Fibroblast of the conjunctiva (primary cell): ENCODE data around the gene WSB1.
"Not testable (repeated sequence)": the region's sequence is repeated elsewhere in the genome, so short reads cannot be mapped to it uniquely, and the experiment has no call there.

ENCODE experiments used
- DNase-seq: peaks from one replicate; pipeline ENCODE4 v3.0.0-alpha.2; 2010; ENCODE audit warnings: low read depth

Gene WSB1

DNA sequence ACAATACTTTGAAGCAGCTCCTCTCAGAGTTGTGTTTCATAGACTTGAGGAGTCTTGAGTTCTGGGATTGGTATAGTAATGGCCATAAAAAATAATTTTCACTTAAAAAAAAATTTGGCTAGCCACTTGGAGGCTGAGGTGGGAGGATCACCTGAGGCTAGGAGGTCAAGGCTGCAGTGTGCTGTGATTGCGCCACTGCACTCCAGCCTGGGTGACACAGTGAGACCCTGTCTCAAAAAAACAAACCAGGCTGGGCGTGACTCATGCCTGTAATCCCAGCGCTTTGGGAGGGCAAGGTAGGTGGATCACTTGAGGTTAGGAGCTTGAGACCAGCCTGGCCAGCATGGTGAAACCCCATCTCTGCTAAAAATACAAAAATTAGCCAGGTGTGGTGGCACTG is 14.8 kb upstream of the WSB1 start:
- DNase-seq = not testable (repeated sequence)

DNA sequence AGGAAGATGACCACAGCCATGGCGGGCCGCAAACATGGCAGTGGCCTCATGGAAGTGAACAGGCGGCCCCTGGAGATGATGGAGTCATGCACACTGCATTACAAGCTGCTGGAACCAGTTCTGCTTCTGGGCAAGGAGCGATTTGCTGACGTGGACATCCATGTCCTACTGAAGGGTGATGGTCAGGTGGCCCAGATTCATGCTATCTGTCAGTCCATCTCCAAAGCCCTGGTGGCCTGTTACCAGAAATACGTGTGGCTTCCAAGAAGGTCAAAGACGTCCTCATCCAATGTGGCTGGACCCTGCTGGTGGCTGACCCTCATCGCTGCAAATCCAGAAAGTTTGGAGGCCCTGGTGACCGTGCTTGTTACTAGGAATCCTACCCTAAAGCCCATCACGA is 13.4 kb upstream of the WSB1 start:
- DNase-seq = no peak

DNA sequence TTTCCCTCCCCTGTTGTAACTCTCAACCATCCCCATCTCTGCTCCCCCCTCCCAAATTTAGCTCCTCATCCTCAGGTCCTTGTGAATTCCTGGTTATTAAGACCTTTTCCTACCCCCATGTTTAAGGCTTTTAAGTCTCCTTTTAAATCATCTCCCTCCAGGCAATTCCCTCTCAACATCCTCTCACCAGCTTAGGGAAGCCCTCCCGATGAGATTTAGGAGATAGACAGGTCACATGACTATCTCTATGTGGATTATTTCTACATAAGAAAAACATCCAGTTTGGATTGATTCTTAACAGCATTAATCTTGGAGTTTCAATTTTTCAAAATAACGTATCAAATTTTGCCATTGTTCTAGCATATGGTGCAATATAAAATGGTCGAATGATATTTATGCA is 12.5 kb upstream of the WSB1 start:
- no peak for DNase-seq

DNA sequence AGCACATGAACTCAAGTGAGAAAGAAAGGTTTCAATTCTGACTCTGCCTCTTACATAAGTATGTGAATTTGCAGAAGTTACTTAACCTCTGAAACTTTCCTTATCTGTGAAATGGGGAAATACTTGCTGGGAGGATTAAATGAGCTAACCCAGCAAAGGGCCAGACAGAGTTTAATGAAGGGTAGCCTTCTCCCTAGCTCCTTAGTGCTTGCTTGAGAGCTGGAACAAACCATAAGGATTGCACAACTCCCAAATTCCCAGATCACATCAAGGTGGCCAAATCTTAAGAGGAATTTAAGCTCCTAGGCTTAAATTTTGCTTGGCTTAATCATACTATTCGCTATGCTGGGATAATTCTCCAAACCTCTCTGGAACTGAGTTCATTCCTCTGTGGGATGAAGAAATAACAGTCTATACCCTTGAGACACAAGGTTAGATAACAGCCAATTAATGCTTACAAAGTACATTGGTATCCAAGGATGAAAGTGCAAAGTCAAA is 11.8 kb upstream of the WSB1 start:
- DNase-seq = no peak

DNA sequence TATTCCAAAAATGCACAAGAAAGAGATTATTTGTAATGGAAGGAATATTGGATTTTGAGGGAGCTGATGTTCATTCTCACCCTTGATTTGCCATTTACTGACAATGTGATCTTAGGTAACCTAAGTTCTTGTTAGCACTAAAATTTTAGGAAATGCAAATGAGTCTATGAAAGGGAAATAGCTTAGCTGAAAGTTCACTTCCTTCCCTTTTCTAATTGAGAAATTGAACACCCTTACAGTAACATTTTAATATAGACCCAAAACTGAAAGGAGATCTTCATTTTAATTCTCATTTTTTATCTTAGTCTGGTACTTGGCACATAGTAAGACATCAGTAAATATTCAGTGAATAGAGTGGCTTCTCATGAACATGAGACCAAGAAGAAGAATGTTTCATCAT is 10.9 kb upstream of the WSB1 start:
- no peak for DNase-seq

DNA sequence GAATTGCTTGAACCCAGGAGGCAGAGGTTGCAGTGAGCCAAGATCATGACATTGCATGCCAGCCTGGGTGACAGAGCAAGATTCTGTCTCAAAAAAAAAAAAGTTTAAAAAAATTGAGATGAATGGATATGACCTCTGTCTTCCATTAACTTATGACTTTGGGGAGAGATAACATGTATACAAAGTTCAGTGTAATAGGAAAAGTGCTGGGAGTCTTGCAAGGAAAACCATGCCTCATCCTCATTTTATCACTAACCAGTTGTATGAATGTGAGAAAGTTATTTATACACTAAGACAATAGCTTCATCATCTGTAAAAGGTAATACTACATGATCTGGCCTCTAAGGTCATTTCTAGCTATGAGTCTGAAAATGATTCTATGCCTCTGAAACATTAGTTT is 10.2 kb upstream of the WSB1 start:
- no peak for DNase-seq

DNA sequence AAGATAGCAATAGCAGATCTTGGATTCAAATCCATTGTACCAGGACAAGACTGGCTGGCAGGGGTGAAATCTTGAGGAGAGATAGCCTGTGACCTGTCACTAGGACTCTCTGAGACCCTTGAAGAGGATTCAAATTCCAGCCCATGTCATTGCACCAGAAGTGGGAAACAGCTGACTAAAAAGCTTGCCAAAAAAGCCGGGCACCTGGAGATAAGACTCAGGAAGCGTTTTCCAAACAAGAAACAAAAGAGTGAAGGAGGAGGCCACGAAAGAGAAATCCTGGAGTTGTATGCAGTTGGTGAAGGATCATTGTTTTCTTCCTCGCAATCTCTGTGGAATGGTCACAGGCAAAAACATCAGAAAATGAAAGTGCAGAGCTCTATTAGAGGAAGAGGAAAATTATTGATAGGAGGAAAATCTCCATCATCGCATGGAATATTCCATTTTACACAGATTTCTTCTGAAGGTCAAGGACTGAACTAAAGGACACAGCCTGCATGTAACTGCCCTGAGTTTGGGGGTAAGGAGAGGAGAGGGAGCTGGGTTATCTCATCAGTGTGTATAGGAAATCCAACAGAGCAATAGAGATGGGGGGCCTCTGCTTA is 9.0 kb upstream of the WSB1 start:
- no peak for DNase-seq

DNA sequence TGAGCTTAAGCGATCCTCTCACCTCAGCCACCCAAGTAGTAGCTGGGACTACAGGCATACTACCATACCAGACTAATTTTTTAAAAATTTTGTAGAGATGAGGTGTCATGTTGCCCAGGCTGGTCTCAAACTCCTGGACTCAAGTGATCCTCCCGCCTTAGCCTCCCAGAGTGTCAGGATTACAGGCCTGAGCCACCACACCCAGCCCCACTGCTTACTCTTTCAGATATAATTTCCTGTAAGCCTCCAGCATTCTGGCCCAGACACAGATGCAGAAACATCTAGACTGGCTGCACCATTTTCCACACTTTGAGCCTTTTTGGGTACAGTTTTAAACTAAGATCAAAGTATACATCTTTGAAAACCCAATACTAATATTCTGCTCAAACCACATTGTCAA is 8.4 kb upstream of the WSB1 start:
- DNase-seq = no peak

DNA sequence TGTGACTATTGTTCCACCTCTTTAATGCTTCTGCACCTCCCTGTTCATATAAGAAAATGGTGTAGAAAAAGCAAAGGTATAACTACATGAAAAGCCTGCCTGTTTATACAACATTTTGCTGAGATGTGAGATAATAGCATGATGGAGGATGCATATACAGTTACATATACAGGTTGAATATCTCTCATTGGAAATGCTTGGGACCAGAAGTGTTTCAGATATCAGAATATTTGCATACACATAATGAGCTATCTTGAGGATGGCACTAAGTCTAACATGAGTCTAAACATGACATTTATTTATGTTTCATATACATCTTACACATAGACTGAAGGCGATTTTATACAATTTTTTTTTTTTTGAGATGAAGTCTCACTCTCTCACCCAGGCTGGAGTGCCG is 5.7 kb upstream of the WSB1 start:
- no peak for DNase-seq

DNA sequence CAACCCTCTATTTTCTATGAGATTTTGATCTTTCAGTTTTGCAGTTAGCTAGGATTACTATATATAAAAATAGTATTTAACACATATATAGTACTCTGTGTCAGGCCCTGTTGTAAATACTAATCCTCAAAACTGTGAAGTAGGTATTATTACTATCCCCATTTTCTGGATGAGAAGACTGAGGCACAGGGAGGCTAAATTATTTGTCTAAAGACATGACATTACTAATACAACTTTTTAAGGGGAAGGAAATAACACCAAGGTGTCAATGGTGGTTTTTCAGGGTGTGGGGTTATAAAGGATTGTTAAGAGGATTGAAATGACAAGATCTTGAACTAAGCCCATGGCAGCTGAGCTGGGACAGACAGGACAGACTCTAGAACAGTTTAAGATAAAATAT is 4.1 kb upstream of the WSB1 start:
- no peak for DNase-seq

DNA sequence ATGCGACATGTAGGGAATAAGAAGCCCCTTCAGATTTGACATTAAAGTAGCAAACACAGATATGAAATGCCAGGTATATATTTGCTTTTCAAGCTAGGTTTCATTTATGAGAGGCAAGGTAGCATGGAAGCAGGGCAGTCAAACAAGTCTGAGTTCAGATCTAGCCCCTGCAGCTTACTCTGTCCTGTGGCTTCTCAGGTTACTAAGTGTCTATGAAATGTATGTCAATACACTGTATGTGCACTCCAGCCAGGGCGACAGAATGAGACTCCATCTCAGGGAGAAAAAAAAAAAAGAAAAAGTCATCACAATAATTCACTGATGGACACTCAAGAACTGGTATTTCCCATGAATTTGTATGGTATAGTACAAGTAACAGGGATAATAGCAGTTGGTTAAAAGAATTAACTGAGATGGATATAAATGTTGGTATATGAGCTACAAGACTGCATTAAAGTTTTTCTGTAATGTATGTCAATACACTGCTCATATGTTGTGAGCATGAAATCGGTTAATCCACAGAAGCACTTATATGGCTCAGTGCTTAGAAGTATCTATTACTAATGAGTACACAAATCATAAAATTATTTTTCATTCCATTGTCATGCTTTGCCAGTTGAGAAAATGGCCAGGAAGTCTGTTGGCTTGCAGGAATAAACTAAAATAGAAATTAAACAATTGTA is 2.9 kb upstream of the WSB1 start:
- DNase-seq = no peak

DNA sequence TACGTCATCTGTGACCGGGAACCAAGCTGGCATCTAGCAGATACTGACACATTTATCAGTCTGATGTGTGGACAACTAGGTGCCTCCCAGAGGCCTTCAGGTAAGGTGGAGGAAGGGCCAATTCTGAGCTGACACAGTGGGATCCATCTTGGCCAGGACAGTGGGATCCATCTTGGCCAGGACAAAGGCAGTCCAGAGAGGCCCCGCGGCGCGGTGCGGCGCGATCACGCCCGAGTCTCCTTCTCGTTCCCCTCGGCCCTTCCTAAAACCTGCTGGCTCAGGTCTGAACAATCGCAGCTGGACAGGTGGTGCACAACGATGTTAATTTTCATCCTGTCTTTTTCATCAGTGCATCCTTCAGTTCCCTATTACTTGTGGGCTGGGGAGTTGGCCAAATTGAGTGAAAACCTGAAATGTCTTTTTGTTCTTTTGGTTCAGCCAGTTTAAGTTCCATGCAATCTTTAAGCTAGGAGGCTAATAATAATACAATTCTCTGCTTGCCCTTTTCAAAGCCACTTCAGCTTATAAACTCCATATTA is 486 bp upstream of the WSB1 start:
- no peak for DNase-seq

DNA sequence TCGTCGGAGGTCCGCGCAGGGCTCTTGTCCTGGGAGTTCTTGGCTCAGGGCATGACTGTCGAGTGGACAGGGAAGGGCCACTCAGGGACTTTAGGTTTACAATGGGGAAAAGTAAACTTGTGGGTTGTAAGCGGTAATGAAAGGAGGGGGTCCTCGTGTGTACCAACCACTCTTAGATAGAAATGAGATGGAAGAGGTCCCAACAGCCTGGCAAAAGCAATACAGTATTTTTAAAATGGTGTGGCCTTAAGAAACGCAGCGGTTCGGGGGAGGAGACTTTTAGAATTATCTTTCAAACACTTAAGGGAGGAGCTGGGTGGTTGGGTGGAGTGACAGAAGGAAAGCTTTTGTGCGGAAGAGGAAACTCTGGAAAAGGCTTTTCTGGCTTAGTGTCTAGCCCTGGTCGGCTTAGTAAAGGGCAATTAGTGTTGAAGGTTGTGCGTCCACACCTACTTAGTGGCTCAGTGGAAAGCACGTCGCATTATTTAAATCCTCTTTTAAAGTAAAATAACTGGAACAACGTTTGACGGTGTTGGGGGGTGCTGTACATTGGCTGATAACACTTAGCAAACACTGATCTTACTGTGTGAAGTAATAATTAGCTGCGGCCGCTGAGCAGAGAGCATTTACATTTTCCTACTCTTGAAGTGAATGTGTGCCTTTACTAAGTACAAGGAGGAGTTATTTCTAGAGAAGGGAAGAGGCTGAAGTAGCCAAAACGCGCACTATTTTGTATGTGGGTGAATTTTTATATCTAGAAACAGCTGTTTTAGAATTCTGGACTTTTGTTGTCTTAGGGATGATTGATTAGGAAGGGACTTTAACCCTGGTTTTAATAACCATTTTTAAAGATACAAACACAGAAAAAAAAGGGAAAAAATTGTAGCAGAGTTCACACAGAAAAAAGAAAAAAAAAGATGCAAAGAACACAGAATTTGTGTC is 1.0 kb downstream of the WSB1 start:
- peak; percentile 86 for DNase-seq

DNA sequence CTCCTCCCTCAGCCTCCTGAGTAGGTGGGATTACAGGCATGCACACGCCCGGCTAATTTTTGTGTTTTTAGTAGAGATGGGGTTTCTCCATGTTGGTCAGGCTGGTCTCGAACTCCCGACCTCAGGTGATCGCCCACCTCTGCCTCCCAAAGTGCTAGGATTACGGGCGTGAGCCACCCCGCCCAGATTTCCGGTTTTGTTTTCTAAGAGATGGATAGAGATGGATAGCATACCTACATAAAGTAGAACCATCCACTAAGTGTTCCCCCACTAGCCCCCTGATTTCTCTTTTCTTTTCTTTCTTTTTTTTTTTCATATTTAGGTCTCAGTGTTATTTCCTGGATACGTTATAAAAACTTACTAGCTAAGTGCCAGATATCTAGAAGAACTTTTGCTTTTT is 2.0 kb downstream of the WSB1 start:
- DNase-seq = no peak

DNA sequence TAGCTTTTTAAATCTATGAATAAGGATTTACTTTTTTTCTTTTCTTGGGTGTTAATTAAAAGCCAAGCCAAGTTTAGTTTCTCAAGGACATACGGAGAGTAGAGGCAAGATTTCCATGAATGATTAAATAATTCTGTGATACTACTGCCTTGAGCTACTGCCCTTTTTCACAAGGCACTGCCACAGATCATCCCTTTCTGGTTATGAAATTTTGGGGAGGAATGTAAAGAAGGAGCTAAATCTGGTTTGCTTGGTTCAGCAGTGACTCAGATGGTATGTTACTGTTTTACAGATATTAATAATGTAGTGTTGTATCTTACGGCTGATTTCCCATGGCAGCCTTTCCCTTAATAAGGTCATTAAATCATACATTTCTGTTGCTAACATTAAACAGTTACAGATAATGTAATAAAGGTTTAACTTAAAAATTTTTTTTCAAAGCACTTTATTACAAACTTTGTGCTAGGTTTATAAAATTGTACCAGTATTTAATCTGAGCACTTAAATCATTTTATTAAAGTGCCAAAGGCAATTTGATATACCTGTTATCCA is 2.6 kb downstream of the WSB1 start:
- peak; percentile 38 for DNase-seq

DNA sequence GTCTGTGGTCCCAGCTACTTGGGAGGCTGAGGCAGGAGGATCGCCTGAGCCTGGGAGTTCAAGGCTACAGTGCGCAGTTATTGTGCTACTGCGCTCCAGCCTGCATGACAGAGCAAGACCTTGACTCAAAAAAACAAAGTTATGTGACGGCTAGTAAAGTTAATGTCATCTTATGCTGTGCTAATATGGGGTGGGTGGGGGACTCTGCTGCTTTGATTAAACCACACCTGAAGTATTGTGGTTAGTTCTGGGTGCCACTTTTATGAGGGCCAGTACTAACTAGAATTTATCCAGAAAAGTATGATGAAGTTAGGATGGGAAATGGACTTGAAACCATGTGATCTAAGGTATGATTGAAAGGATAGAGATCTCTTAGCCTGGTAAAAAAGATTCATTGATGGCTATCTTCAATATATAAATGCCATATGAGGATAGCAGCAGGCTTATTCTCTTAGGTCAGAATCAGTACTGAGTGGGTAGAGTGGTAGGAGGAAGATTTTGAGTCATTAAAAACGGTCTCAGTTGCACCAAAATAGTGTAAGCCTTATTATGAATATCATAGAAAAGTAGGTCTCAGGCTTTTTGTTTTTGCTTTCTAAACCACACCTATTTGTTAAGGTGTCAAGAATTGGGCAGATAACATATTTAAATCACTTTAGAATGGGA is 5.6 kb downstream of the WSB1 start:
- DNase-seq = no peak

DNA sequence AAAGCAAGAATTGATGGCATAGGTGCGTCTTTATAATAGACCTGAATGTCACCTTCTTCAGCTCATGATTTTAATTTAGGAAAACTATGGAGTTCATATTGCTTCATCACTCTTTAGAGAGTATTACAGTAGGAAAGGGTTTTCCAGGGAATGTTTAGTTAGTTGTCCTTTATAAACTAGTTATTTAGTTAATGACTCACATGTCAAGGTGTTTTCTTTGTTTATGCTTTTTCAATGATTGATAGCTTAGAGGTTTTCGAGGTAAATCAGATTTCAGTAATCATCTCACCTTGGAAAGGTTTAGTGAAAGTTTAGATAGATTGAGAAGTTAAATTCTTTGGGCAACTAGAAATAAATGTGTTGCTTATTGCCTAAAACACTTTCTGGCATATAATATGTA is 9.8 kb downstream of the WSB1 start:
- no peak for DNase-seq

DNA sequence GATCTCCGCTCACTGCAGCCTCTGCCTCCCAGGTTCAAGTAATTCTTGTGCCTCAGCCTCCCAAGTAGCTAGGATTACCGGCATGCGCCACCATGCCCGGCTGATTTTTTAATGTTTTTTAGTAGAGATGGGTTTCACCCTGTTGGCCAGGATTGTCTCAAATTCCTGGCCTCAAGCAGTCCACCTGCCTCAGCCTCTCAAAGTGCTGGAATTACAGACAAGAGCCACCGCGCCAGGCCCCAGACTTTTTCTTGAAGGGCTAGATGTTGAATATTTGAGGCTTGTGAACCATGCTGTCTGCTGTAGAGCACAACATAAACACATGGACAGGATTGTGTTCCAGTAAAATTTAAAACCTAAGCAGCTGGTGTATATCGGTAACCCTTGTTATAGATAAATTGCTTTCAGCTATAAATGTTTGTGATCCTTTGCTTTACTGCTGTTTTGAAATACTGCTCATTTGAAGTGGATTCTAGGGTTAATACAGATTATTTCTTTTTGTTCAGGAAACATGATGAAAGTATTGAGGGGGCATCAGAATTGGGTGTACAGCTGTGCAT is 12.4 kb downstream of the WSB1 start:
- no peak for DNase-seq

DNA sequence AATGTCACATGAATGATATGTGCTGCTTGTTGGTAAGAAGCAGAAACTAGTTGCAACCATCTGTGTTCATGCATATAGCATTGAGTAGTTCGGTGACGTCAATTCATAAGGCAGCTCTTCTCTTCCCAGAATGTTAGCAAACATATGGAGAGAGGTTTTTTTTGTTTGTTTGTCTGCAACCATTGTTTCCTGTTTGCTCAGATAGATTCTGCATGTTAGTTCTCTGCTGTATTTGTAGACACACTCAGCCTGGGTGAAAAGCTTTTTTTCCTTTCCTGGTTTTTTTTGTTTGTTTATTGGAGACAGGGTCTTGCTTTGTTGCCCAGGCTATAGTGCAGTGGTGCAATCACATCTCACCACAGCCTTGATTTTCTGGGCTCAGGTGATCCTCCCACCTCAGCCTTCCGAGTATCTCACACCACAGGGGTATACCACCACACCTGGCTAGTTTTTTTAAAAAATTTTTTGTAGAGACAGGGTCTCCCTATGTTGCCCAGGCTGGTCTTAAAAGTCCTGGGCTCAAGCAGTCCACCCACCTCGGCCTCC is 16.7 kb downstream of the WSB1 start:
- DNase-seq = no peak

DNA sequence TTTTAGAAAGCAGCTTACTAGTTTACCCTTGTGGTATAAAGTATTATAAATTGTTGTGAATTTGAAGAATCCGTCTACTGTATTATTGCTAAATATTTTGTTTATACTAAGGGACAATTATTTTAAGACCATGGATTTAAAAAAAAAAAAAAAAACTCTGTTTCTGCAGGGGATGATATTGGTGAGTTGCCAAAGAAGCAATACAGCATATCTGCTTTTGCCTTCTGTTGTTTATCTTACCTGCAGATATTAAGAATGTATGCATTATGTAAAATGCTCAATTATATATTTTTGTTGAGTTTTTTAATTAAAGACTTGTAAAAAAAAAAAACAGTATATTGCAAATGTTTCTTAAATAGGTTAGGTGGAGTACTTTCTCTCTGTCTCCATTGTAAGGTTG is 19.4 kb downstream of the WSB1 start:
- DNase-seq = no peak

DNA sequence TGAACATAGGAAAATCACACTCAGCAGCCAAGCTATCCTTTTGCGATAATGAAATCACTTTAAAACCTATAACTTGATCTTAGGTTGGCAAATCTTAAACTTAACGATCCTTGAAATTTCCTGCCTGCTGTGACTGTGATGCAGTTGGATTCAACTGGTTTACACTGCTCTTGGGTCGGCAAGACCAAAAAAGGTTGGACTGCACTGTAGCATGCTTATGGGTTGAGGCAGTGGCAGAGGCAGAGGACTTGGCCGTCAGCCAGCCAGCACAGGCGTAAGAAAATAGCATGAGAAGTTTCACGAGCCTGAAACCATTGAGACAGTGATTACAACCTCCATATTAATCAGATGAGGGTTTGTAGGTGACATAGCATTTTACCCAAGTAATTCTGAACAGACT is 21.4 kb downstream of the WSB1 start:
- DNase-seq = peak; percentile 77
